Measurements from ENCODE around the gene RNPS1.

DNA sequence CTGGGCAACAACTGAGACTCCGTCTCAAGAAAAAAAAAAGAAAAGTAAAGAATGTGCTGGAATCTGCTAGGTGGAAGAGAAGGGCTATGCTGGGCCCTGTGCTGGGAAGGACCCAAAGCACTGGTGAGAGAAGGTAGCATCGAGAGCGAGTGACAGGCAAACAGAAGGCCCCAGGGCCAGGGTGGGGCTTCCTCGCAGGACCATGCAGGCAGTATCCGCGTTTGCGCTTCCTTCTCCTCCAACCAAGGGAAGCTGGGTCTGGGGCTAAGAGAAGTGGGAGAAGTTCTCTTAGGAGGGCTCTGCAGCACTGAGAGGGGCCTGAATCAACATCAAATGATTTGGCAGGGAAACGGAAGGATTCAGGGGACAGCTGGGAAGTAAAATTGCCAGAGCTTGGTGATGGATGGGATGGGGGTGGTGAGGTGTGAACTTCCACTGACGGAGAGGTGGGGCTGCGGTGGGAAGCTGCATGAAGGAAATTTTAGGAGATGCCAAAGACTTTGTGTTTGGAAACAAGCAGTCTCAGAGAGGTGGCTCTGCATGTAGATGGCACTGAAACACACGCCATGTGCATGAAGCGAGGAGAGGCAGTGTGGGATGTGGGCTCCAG is 11.3 kb downstream of the RNPS1 start:
- TF ChIP-seq CTCF (IDR thresholded peaks at IDR 0.05): no peak
- TF ChIP-seq EZH2 (IDR thresholded peaks at IDR 0.05; ENCODE audit: borderline replicate concordance, insufficient read depth, low read depth, low read length, poor library complexity, severe bottlenecking): no peak

Measured in B cell (primary cell).